HG02943 (cell line): Measurements from ENCODE around the gene NIPSNAP2.
"Not testable (repeated sequence)": the region's sequence is repeated elsewhere in the genome, so short reads cannot be mapped to it uniquely, and the experiment has no call there.

ENCODE experiments used
- ATAC-seq: cut with Tn5 transposase; IDR thresholded peaks from one replicate; pipeline ENCODE4 v1.9.1; 2021; ENCODE audit warnings: mild to moderate bottlenecking, low read depth, moderate library complexity; ENCODE audit not compliant: unreplicated experiment

NIPSNAP2 gene

DNA sequence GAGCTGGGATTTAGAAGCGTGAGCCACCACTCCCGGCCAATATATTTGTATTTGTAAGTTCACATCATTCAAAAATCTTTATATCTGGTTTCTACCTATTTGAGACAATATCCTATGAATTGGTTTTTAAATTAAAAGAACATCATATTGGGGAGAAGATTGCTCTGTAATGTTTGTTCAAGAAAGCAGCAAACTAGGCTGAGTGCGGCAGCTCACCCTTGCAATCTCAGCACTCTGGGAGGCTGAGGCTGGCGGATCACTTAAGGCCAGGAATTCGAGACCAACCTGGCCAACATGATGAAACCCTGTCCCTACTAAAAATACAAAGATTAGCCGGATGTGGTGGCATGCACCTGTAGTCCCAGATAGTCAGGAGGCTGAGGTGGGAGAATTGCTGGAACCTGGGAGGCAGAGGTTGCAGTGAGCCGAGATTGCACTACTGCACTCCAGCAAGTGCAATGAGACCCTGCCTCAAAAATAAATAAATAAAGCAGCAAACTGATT lies 9.4 kb downstream of the NIPSNAP2 start:
- ATAC-seq = no peak

DNA sequence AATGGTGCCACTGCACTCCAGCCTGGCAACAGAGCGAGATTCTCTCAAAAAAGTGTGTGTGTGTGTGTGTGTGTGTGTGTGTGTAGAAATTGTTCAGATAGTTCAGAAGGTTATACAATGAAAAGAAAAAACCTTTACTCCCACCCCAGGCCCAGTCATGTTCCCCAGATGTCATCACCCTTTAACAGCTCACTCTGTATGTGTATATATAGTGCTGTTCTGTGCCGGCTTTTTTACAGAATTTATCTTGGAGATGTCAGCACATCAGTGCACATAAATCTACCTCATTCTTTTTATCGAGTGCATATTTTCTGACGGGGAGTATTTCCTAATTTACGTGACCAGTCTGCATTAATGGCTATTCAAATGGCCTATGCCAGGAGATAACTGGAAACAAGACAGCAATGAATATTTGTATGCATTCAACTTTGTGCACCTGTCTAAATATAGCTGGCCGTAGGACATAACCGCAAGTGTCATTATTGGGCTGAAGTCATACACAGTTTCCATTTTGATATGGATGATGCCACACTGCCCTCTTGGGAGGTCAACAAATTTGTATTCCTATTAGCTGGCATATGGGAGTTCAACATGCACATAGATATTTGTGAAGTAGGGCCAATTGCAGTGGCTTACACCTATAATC lies 11.7 kb downstream of the NIPSNAP2 start:
- no peak for ATAC-seq

GRCh38 chr7:55977831-55978230 lies 13.4 kb downstream of the NIPSNAP2 start:
- no peak for ATAC-seq

DNA sequence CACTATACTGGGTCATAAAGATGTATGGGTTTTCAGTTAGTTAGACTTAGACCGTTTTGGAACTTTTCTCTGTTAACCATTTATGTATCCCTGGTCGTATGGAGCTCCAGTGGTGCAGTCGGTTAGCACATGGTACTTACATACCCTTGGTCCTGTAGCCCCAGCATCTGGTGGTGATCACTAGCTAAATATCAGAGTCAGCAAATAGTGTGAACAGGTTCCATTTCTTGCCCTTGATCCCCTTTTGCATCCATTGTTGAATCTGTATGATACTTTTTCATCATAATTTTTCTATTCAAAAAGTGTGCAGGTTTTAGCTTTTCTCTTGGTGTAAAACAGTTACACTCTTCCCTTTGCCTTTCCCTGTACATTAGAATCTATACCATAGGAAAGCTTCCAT lies 15.9 kb downstream of the NIPSNAP2 start:
- no peak for ATAC-seq

DNA sequence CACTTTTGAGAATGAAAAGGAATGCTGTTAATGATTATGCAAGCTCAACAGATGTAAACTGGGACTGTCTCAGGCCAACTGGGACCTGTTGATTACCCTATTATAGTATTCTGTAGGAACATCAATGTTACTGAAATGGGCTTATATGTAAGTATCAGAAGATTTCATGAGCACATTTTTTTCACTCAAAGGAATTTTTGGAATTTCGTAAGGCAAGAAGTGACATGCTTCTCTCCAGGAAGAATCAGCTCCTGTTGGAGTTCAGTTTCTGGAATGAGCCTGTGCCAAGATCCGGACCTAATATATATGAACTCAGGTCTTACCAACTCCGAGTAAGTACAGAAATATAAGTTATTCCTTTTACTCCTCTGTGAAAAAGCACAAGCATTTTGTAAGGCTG lies 19.2 kb downstream of the NIPSNAP2 start:
- ATAC-seq = no peak

DNA sequence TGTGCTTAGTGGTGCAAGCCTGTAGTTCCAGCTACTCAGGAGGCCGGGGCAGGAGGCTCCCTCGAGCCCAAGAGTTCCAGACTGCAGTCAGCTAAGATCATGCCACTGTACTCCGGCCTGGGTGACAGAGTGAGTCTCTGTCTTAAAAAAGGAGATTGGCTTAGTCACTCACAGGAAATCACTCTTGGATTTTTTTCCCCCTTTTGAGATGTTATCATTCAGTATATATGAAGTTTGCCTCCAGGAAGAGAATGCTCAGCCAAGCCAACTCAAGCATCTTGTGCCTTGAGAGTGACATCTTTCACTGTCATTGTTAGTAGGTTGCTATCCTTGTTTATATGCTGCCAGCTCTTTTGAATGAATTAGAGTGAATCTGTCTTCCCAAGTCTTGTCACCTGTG lies 28.0 kb downstream of the NIPSNAP2 start:
- ATAC-seq = no peak

GRCh38 chr7:55996856-55997500 lies 32.6 kb downstream of the NIPSNAP2 start:
- ATAC-seq = no peak

DNA sequence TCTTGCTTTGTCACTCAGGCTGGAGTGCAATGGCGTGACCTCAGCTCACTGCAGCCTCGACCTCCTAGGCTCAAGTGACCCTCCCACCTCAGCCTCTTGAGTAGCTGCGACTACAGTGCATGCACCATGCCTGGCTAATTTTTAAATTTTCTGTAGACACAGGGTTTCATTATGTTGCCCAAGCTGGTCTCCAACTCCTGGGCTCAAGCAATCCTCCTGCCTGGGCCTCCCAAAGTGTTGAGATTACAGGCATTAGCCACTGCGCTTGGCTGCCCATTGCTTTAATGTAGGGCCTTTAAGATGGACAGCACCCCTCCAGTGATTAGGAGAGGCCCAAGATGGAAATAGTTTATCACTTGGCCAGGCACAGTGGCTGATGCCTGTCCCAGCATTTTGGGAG lies 39.4 kb downstream of the NIPSNAP2 start:
- no peak for ATAC-seq

GRCh38 chr7:56007167-56007652 lies 42.8 kb downstream of the NIPSNAP2 start:
- no peak for ATAC-seq

DNA sequence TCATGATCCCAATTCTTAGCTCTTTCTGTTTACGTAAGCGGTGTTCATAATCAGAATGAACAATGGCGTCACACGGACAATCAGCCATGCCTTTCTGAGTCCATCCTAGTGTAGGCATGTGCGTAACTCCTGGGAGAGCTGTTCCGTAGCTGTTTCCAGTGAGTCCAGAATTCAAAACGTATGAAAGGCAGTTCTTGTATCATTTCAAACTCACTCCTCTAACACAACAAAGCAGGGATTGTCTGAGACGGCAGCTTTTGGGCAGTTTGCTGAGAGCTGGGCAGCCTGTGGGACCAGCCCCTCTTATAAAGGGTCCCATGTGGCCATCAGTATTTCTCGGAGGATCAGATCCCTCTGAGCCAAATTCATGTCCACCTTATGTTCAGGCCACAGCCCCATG lies 43.5 kb downstream of the NIPSNAP2 start:
- ATAC-seq = no peak

GRCh38 chr7:56009695-56010094 lies 45.3 kb downstream of the NIPSNAP2 start:
- no peak for ATAC-seq

- not testable (repeated sequence) for ATAC-seq
These were observed 52.6 kb downstream of the NIPSNAP2 start for GRCh38 chr7:56017015-56017414.

- no peak for ATAC-seq
These were observed 55.1 kb downstream of the NIPSNAP2 start for GRCh38 chr7:56019501-56019900.

DNA sequence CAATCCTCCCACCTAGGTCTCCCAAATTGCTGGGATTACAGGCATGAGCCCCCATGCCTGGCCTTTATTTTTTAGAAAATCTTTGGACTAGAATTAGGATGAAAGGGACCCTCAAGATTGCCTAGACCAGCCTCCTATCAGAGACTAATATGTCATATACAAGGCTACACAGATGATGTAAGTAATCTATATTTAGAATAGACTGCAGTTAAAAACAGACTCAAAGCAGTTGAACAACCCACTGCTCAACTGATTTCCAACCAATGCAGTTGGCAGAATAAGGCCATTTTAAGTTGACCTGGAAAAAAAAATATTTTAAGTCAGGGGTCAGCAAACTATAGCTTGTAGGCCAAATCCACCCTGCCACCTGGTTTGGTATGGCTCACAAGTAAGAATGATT lies 59.1 kb downstream of the NIPSNAP2 start:
- no peak for ATAC-seq

- no peak for ATAC-seq
These were observed 62.2 kb downstream of the NIPSNAP2 start for GRCh38 chr7:56026538-56026937.

DNA sequence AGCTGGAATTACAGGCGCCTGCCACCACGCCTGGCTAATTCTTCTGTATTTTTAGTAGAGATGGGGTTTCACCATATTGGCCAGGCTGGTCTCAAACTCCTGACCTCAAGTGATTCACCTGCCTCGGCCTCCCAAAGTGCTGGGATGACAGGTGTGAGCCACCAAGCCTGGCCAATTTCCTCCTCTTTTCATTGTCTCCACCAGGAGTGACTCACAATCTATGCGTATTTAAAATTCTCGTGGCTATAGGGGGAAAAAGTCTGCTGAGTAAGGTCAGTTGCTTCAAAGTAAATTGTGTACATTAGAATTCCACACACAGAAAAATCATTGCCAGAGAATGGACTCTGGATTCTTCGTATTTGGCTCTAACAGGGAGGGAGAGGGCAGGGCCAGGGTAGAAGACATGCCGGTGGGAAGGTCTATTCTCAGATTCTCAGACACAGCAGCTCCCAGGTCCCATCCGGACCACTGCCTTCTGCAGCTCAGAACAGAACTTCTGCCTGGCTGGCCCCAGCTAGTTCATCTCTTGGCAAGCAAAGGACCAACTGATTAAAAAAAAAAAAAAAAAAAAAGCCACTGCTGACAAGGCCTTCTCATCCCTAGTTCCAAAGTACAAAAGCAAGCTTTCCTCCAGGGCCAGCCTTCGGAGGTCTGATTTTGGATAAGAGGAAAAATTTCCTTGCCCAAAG lies 64.7 kb downstream of the NIPSNAP2 start:
- ATAC-seq = no peak

DNA sequence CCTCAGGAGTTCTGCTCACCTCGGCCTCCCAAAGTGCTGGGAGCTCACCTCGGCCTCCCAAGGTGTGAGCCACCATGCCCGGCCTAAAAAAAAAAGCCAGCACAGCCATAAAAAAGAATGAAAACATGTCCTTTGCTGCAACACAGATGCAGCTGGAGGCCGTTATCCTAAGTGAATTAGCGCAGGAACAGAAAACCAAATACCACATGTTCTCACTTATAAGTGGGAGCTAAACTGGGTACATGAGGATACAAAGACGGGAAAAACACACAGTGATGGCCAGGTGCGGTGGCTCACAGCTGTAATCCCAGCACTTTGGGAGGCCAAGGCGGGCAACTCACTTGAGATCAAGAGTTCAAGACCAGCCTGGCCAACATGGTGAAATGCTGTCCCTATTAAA lies 66.0 kb downstream of the NIPSNAP2 start:
- no peak for ATAC-seq

GRCh38 chr7:56031556-56031955 lies 67.2 kb downstream of the NIPSNAP2 start:
- not testable (repeated sequence) for ATAC-seq

DNA sequence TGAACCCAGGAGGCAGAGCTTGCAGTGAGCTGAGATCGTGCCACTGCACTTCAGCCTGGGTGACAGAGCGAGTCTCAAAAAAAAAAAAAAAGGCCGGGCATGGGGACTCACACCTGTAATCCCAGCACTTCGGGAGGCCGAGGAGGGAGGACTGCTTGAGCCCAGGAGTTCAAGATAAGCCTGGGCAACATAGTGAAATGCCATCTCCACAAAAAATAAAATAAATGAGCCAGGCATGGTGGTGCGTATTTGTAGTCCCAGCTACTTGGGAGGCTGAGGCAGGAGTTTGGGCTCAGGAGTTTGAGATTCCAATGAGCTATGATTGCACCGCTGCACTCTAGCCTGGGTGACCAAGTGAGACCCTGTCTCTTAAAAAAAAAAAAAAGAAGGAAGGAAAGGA lies 68.2 kb downstream of the NIPSNAP2 start:
- not testable (repeated sequence) for ATAC-seq

GRCh38 chr7:56033671-56034432 lies 69.5 kb downstream of the NIPSNAP2 start:
- peak; percentile 97 for ATAC-seq

DNA sequence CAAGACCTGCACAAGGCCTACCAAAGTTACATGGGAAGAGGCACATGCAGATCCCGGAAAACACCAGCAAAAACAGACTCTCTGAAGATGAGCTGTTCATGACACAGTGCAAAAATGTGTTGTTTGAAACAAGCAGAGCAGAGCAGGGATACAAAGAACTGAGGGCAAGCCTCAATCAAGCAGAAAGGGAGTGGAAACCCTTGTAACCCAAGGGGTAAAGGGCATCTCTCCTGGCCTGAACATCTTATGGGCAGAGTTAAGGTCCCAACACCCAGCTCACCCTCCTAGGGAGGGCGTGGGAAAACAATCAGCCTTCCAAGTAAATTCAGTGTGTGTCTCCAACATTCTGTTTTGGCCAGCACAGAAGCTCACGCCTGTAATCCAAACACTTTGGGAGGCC lies 76.3 kb downstream of the NIPSNAP2 start:
- ATAC-seq = no peak
